Measurements from ENCODE around the gene CACNA1S. TPM values are rescaled to one million over a fixed set of nuclear protein-coding genes. Genes with fewer than 3 reads are reported as not detected.

Gene CACNA1S
- total and polyA plus RNA-seq, 2 of the 4 experiments (the other 2 are of a cell fraction) = not detected

GRCh38 chr1:201028461-201028889 is 83.8 kb downstream of the CACNA1S start:
- Histone ChIP-seq H3K4me2 (ENCODE audit: low read depth, low read length) (no peak overlapping the region), H4K20me1 (ENCODE audit: insufficient read depth, low read length) (no peaks in the 10 kb centered on the region), H3K9me3 (ENCODE audit: control insufficient read depth, insufficient read depth, low read length) (no peaks in the 10 kb centered on the region), H3K27me3 (ENCODE audit: control insufficient read depth, insufficient read depth, low read length) (peaks cover 20% of the 10 kb centered on the region), H3K27ac (ENCODE audit: insufficient read depth, low read length) (no peak overlapping the region), H3K56ac (ENCODE audit: extremely low read depth, insufficient read depth, low read length) (no peak overlapping the region), H2BK120ac (ENCODE audit: low read depth, low read length) (no peak overlapping the region), H3K18ac (ENCODE audit: low read depth, low read length) (no peak overlapping the region), H3K4me3 (ENCODE audit: insufficient read depth, low read depth, low read length) (no peak overlapping the region), H2BK5ac (ENCODE audit: low read depth, low read length, poor library complexity, severe bottlenecking) (no peak overlapping the region), H4K5ac (ENCODE audit: low read depth, low read length) (no peak overlapping the region), H4K91ac (ENCODE audit: insufficient read depth, low read depth, low read length) (no peak overlapping the region), H3K4me1 (ENCODE audit: control insufficient read depth, insufficient read depth, low read length) (peaks cover 5% of the 10 kb centered on the region), H2BK15ac (ENCODE audit: low read depth, low read length) (no peak overlapping the region), H2BK20ac (ENCODE audit: low read depth, low read length) (no peak overlapping the region), H3K14ac (replicated peaks; ENCODE audit: low read depth, low read length) (no peak overlapping the region), H3K23ac (ENCODE audit: low read depth, low read length) (no peak overlapping the region), H3K9ac (ENCODE audit: low read depth, low read length) (no peak overlapping the region), H3K9me1 (ENCODE audit: insufficient read depth, low read length) (no peaks in the 10 kb centered on the region), H2AK5ac (ENCODE audit: low read depth, low read length) (no peak overlapping the region), H3K36me3 (ENCODE audit: control insufficient read depth, insufficient read depth, low read length) (no peaks in the 10 kb centered on the region), H3K4ac (ENCODE audit: low read depth, low read length) (no peak overlapping the region), H2AK9ac (replicated peaks; ENCODE audit: low read depth, low read length, poor library complexity) (no peak overlapping the region), H3K79me1 (ENCODE audit: low read depth in 1 of 2, low read length in 2 of 2) (no peaks in the 10 kb centered on the region), H4K8ac (ENCODE audit: low read depth in 2 of 2, low read length in 2 of 2) (no peak overlapping the region), H2AFZ (replicated peaks; ENCODE audit: low read length, poor library complexity) (no peak overlapping the region)
- in situ Hi-C loops (cut with MboI; ENCODE audit: low sequenced_read_pairs) (no loop called here), dilution Hi-C loops (cut with HindIII; ENCODE audit: low sequenced_read_pairs, unreplicated experiment) (no loop called here), intact Hi-C loops (cut with micrococcal nuclease) (loop anchor here (10.0 kb wide), 1 partner anchor 144 kb away; no protein-coding TSS in a partner anchor)
- BruUV-seq (replicated peaks) = no TSS peak
- TF ChIP-seq MAZ (IDR thresholded peaks at IDR 0.05; ENCODE audit: borderline replicate concordance, low read depth, low read length) (no peak), RCOR1 (IDR thresholded peaks at IDR 0.05; ENCODE audit: insufficient replicate concordance, low read length) (no peak), MAFK (IDR thresholded peaks at IDR 0.05; ENCODE audit: low read depth, low read length) (no peak), NFE2L2 (IDR thresholded peaks at IDR 0.05; ENCODE audit: low read depth, low read length) (no peak), MXI1 (IDR thresholded peaks at IDR 0.05; ENCODE audit: borderline replicate concordance, low read depth, low read length) (no peak), ELK1 (IDR thresholded peaks at IDR 0.05; ENCODE audit: borderline replicate concordance, low read depth, low read length) (no peak), BHLHE40 (IDR thresholded peaks at IDR 0.05; ENCODE audit: low read depth, low read length) (no peak)
- TF ChIP-seq, protein P1, sequence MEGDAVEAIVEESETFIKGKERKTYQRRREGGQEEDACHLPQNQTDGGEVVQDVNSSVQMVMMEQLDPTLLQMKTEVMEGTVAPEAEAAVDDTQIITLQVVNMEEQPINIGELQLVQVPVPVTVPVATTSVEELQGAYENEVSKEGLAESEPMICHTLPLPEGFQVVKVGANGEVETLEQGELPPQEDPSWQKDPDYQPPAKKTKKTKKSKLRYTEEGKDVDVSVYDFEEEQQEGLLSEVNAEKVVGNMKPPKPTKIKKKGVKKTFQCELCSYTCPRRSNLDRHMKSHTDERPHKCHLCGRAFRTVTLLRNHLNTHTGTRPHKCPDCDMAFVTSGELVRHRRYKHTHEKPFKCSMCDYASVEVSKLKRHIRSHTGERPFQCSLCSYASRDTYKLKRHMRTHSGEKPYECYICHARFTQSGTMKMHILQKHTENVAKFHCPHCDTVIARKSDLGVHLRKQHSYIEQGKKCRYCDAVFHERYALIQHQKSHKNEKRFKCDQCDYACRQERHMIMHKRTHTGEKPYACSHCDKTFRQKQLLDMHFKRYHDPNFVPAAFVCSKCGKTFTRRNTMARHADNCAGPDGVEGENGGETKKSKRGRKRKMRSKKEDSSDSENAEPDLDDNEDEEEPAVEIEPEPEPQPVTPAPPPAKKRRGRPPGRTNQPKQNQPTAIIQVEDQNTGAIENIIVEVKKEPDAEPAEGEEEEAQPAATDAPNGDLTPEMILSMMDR (conservative IDR thresholded peaks at IDR 0.05; ENCODE audit: low read depth, low read length) = no peak
- DNase-seq = no peak
- ChIA-PET POLR2A (ENCODE audit: unreplicated experiment) (no interaction called here), CTCF (no interaction called here)
- ATAC-seq (ENCODE audit: low read depth) = no peak
- WGBS, 2 experiments (ENCODE audit: extremely low coverage in 2 of 2, insufficient read length in 1 of 2) = 0% methylated on average over 1 of the region's 7 CpGs; no CpG with 5 or more reads in 1 of the 2 experiments

Measured in IMR-90 (cell line).